Activated naive CD8-positive, alpha-beta T cell (primary cell): ENCODE measurements around the gene C9orf153.

Experiments
- H3K27ac Mint-ChIP-seq: one replicate; pipeline ENCODE4 v1.8.0; 2021; ENCODE audit warnings: mixed read lengths
- H3K27me3 Mint-ChIP-seq: one replicate; pipeline ENCODE4 v1.8.0; 2021; ENCODE audit warnings: mixed read lengths
- H3K36me3 Mint-ChIP-seq: one replicate; pipeline ENCODE4 v1.8.0; 2021; ENCODE audit warnings: mixed read lengths
- H3K4me1 Mint-ChIP-seq: one replicate; pipeline ENCODE4 v1.8.0; 2021; ENCODE audit warnings: low read depth, mixed read lengths
- H3K4me3 Mint-ChIP-seq: one replicate; pipeline ENCODE4 v1.8.0; 2021; ENCODE audit warnings: mild to moderate bottlenecking, mixed read lengths
- H3K9me3 Mint-ChIP-seq: one replicate; pipeline ENCODE4 v1.8.0; 2021; ENCODE audit warnings: low read depth, mixed read lengths

C9orf153 gene

GRCh38 chr9:86186696-86187095, 72.8 kb downstream of the C9orf153 start:
- Mint-ChIP-seq H3K4me3 (no peak overlapping the region), H3K27ac (no peak overlapping the region), H3K27me3 (peaks cover 3% of the 10 kb centered on the region), H3K36me3 (peaks cover 5% of the 10 kb centered on the region), H3K4me1 (no peaks in the 10 kb centered on the region), H3K9me3 (peaks cover 8% of the 10 kb centered on the region)

- H3K4me1 Mint-ChIP-seq, result no peaks in the 10 kb centered on the region
These were observed 73.6 kb downstream of the C9orf153 start for GRCh38 chr9:86185872-86186271.

GRCh38 chr9:86184138-86184524, 75.3 kb downstream of the C9orf153 start:
- peaks cover 3% of the 10 kb centered on the region for H3K36me3 Mint-ChIP-seq
- no peaks in the 10 kb centered on the region for H3K9me3 Mint-ChIP-seq
- no peak overlapping the region for H3K27ac Mint-ChIP-seq
- no peak overlapping the region for H3K4me3 Mint-ChIP-seq
- peaks cover 3% of the 10 kb centered on the region for H3K27me3 Mint-ChIP-seq
- H3K4me1 Mint-ChIP-seq, result no peaks in the 10 kb centered on the region

More at GRCh38 chr9:86185872-86186271, 73.6 kb downstream of the C9orf153 start:
- Mint-ChIP-seq H3K4me3 (no peak overlapping the region), H3K27me3 (peaks cover 3% of the 10 kb centered on the region), H3K36me3 (peaks cover 3% of the 10 kb centered on the region), H3K9me3 (no peaks in the 10 kb centered on the region), H3K27ac (no peak overlapping the region)

- Mint-ChIP-seq H3K9me3 (no peaks in the 10 kb centered on the region), H3K36me3 (peaks cover 3% of the 10 kb centered on the region), H3K27me3 (peaks cover 3% of the 10 kb centered on the region), H3K4me1 (no peaks in the 10 kb centered on the region), H3K27ac (no peak overlapping the region), H3K4me3 (no peak overlapping the region)
These were observed 76.0 kb downstream of the C9orf153 start for GRCh38 chr9:86183229-86184137.

- Mint-ChIP-seq H3K4me1 (no peaks in the 10 kb centered on the region), H3K36me3 (no peaks in the 10 kb centered on the region), H3K4me3 (no peak overlapping the region)
These were observed 77.8 kb downstream of the C9orf153 start for GRCh38 chr9:86181379-86182315.

GRCh38 chr9:86178503-86178902, 81.0 kb downstream of the C9orf153 start:
- Mint-ChIP-seq H3K27me3 (no peaks in the 10 kb centered on the region), H3K4me3 (no peak overlapping the region), H3K4me1 (no peaks in the 10 kb centered on the region), H3K27ac (no peak overlapping the region), H3K9me3 (no peaks in the 10 kb centered on the region), H3K36me3 (no peaks in the 10 kb centered on the region)

More at GRCh38 chr9:86181379-86182315, 77.8 kb downstream of the C9orf153 start:
- Mint-ChIP-seq H3K27me3 (peaks cover 3% of the 10 kb centered on the region), H3K9me3 (no peaks in the 10 kb centered on the region), H3K27ac (no peak overlapping the region)

GRCh38 chr9:86177995-86178394, 81.5 kb downstream of the C9orf153 start:
- Mint-ChIP-seq H3K4me3 (no peak overlapping the region), H3K27ac (no peak overlapping the region), H3K27me3 (no peaks in the 10 kb centered on the region)

GRCh38 chr9:86176468-86176867, 83.0 kb downstream of the C9orf153 start:
- H3K27ac Mint-ChIP-seq, result no peak overlapping the region
- H3K27me3 Mint-ChIP-seq, result no peaks in the 10 kb centered on the region
- no peaks in the 10 kb centered on the region for H3K9me3 Mint-ChIP-seq
- no peaks in the 10 kb centered on the region for H3K4me1 Mint-ChIP-seq
- H3K36me3 Mint-ChIP-seq, result no peaks in the 10 kb centered on the region
- H3K4me3 Mint-ChIP-seq, result no peak overlapping the region

More at GRCh38 chr9:86177995-86178394, 81.5 kb downstream of the C9orf153 start:
- Mint-ChIP-seq H3K36me3 (no peaks in the 10 kb centered on the region), H3K9me3 (no peaks in the 10 kb centered on the region), H3K4me1 (no peaks in the 10 kb centered on the region)

GRCh38 chr9:86175743-86176456, 83.6 kb downstream of the C9orf153 start:
- no peaks in the 10 kb centered on the region for H3K27me3 Mint-ChIP-seq
- H3K4me1 Mint-ChIP-seq, result no peaks in the 10 kb centered on the region

GRCh38 chr9:86175223-86175622, 84.2 kb downstream of the C9orf153 start:
- no peaks in the 10 kb centered on the region for H3K36me3 Mint-ChIP-seq
- no peaks in the 10 kb centered on the region for H3K27me3 Mint-ChIP-seq
- H3K4me1 Mint-ChIP-seq, result no peaks in the 10 kb centered on the region
- no peaks in the 10 kb centered on the region for H3K9me3 Mint-ChIP-seq
- H3K27ac Mint-ChIP-seq, result no peak overlapping the region
- no peak overlapping the region for H3K4me3 Mint-ChIP-seq

More at GRCh38 chr9:86175743-86176456, 83.6 kb downstream of the C9orf153 start:
- no peaks in the 10 kb centered on the region for H3K36me3 Mint-ChIP-seq
- no peak overlapping the region for H3K4me3 Mint-ChIP-seq
- H3K27ac Mint-ChIP-seq, result no peak overlapping the region
- no peaks in the 10 kb centered on the region for H3K9me3 Mint-ChIP-seq
